OCI-LY1 (cell line): ENCODE measurements around the gene S100A10.

Experiments
- H2AFZ ChIP-seq: fragments of 200-600 bp; sonication (generic), shearing (Covaris generic); 2 replicates; pipeline ENCODE4 v1.6.0; 2014; ENCODE audit warnings: antibody characterized with exemption, mild to moderate bottlenecking, low read length
- H3F3A ChIP-seq: fragments of 200-600 bp; sonication (generic), shearing (Covaris generic); 2 replicates; pipeline ENCODE4 v1.6.0; 2014; ENCODE audit warnings: mild to moderate bottlenecking, antibody characterized with exemption, low read length, moderate library complexity; ENCODE audit not compliant: insufficient read depth
- H3K27ac ChIP-seq: fragments of 200-600 bp; sonication (generic); 2 replicates; pipeline ENCODE4 v1.5.1; 2014; ENCODE audit warnings: low read length, mixed run types, mild to moderate bottlenecking, low read depth; ENCODE audit not compliant: poor library complexity, severe bottlenecking
- H3K27me3 ChIP-seq: fragments of 200-600 bp; sonication (generic); 2 replicates; pipeline ENCODE4 v1.6.0; 2014; ENCODE audit warnings: antibody characterized with exemption, mild to moderate bottlenecking, low read length, moderate library complexity; ENCODE audit not compliant: insufficient read depth
- H3K36me3 ChIP-seq: fragments of 200-600 bp; sonication (generic); 2 replicates; pipeline ENCODE4 v1.6.1; 2014; ENCODE audit warnings: mild to moderate bottlenecking, antibody characterized with exemption, low read length, moderate library complexity, mixed read lengths; ENCODE audit not compliant: insufficient read depth
- H3K4me1 ChIP-seq: fragments of 200-600 bp; sonication (generic); 2 replicates; pipeline ENCODE4 v1.5.1; 2014; ENCODE audit warnings: mild to moderate bottlenecking, low read length, moderate library complexity; ENCODE audit not compliant: insufficient read depth, severe bottlenecking
- H3K4me2 ChIP-seq: fragments of 200-600 bp; sonication (generic), shearing (Covaris generic); 2 replicates; pipeline ENCODE4 v1.6.1; 2014; ENCODE audit warnings: low read length
- H3K4me3 ChIP-seq: fragments of 200-600 bp; sonication (generic); 2 replicates; pipeline ENCODE4 v1.5.1; 2014; ENCODE audit warnings: low read length, low read depth, mild to moderate bottlenecking, mixed read lengths; ENCODE audit not compliant: poor library complexity, severe bottlenecking
- H3K79me2 ChIP-seq: fragments of 200-600 bp; shearing (Covaris generic); 2 replicates; pipeline ENCODE4 v1.6.1; 2016; ENCODE audit warnings: mixed run types, low read length, mixed read lengths; ENCODE audit not compliant: insufficient read depth
- H3K9ac ChIP-seq: fragments of 200-600 bp; sonication (generic), shearing (Covaris generic); 2 replicates; pipeline ENCODE4 v1.6.1; 2014; ENCODE audit warnings: mild to moderate bottlenecking, low read length, mixed read lengths
- H3K9me2 ChIP-seq: fragments of 200-600 bp; sonication (generic), shearing (Covaris generic); 2 replicates; pipeline ENCODE4 v1.6.1; 2014; ENCODE audit warnings: low read depth, mild to moderate bottlenecking, low read length, mixed read lengths
- H3K9me3 ChIP-seq: fragments of 200-600 bp; shearing (Covaris generic); 2 replicates; pipeline ENCODE4 v1.6.1; 2014; ENCODE audit warnings: low read length, mixed read lengths
- H4K20me1 ChIP-seq: fragments of 200-600 bp; sonication (generic), shearing (Covaris generic); 2 replicates; pipeline ENCODE4 v1.6.0; 2016; ENCODE audit warnings: mild to moderate bottlenecking, low read length; ENCODE audit not compliant: insufficient read depth
- CTCF ChIP-seq: fragments of 200-600 bp; sonication (generic), shearing (Covaris generic); IDR thresholded peaks from 2 replicates; pipeline ENCODE4 v1.5.1; 2017; ENCODE audit warnings: mild to moderate bottlenecking, antibody characterized with exemption, low read length, moderate library complexity, mixed read lengths
- EZH2 ChIP-seq: fragments of 200-600 bp; sonication (generic), shearing (Covaris generic); IDR thresholded peaks from 2 replicates; pipeline ENCODE4 v1.8.0; 2017; ENCODE audit warnings: borderline replicate concordance, mixed run types, mild to moderate bottlenecking, antibody characterized with exemption, low read length, moderate library complexity, mixed read lengths

Gene S100A10

GRCh38 chr1:151963288-151963687, 30.4 kb downstream of the S100A10 start:
- Histone ChIP-seq H2AFZ (no peak overlapping the region), H3K36me3 (no peaks in the 10 kb centered on the region), H3K4me3 (no peak overlapping the region), H4K20me1 (no peaks in the 10 kb centered on the region), H3K4me1 (peaks cover 3% of the 10 kb centered on the region), H3K27ac (no peak overlapping the region), H3K27me3 (no peaks in the 10 kb centered on the region), H3K79me2 (no peaks in the 10 kb centered on the region), H3K9ac (no peak overlapping the region), H3K9me2 (no peaks in the 10 kb centered on the region), H3K4me2 (no peak overlapping the region), H3K9me3 (no peaks in the 10 kb centered on the region), H3F3A (no peaks in the 10 kb centered on the region)
- TF ChIP-seq EZH2, result no peak
- TF ChIP-seq CTCF, result no peak

- Histone ChIP-seq H3K4me1 (no peaks in the 10 kb centered on the region), H3K9me2 (no peaks in the 10 kb centered on the region), H3K27ac (no peak overlapping the region), H3K4me3 (no peak overlapping the region), H3K4me2 (no peak overlapping the region), H4K20me1 (no peaks in the 10 kb centered on the region), H3K36me3 (no peaks in the 10 kb centered on the region), H3K9ac (no peak overlapping the region), H3K27me3 (no peaks in the 10 kb centered on the region), H2AFZ (no peak overlapping the region), H3K79me2 (no peaks in the 10 kb centered on the region), H3K9me3 (no peaks in the 10 kb centered on the region), H3F3A (no peaks in the 10 kb centered on the region)
- no peak for TF ChIP-seq EZH2
These were observed 31.8 kb downstream of the S100A10 start for GRCh38 chr1:151961833-151962232.

GRCh38 chr1:151960780-151961513, 32.7 kb downstream of the S100A10 start:
- H3K27me3 ChIP-seq, result no peaks in the 10 kb centered on the region
- H2AFZ ChIP-seq, result no peak overlapping the region

More at GRCh38 chr1:151960780-151961513, 32.7 kb downstream of the S100A10 start:
- H3F3A ChIP-seq, result no peaks in the 10 kb centered on the region
- no peaks in the 10 kb centered on the region for H4K20me1 ChIP-seq
- H3K27ac ChIP-seq, result no peak overlapping the region
- no peak overlapping the region for H3K4me3 ChIP-seq
- no peaks in the 10 kb centered on the region for H3K9me2 ChIP-seq
- no peaks in the 10 kb centered on the region for H3K79me2 ChIP-seq
- H3K9me3 ChIP-seq, result no peaks in the 10 kb centered on the region
- TF ChIP-seq CTCF (no peak), EZH2 (no peak)
- no peak overlapping the region for H3K4me2 ChIP-seq
- no peaks in the 10 kb centered on the region for H3K36me3 ChIP-seq
- H3K4me1 ChIP-seq, result no peaks in the 10 kb centered on the region
- H3K9ac ChIP-seq, result no peak overlapping the region
